ENCODE results near the gene C3orf20. TPM values are rescaled to one million over a fixed set of nuclear protein-coding genes. Genes with fewer than 3 reads are reported as not detected.

C3orf20 gene
- not detected in 2 replicates for total RNA-seq
- 0.05 TPM for polyA plus RNA-seq (2012)

DNA sequence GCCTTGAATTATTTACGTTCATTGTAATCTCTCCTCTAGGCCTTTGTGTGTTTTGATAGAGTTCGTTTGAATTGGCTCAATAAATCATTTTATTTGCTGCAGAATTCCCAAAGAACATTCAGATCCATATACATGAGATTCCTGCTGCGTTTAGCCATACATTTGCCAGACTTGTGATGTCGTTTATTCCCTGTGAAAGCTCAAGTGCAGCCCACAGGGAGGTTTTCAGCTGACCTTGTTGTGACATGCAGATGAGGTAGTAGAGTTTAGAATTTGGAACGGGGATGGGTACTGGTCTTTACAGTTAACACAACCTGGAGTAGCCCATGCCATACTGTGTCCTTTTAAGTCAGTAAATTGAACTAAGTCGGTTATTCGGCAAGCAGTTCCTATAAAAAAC lies at the start of gene C3orf20:
TSS of gene C3orf20 (plus strand) at position 301 of the 400 bp plus-strand sequence. CDS start 7,573 bp downstream, outside the sequence.
- DNase-seq (ENCODE audit: low read depth), result no peak

GRCh38 chr3:14625443-14625842 lies 49.5 kb upstream of the C3orf20 start:
- DNase-seq (ENCODE audit: low read depth), result no peak

- DNase-seq (ENCODE audit: low read depth), result no peak
Observed at GRCh38 chr3:14627815-14628214, 47.1 kb upstream of the C3orf20 start.

DNA sequence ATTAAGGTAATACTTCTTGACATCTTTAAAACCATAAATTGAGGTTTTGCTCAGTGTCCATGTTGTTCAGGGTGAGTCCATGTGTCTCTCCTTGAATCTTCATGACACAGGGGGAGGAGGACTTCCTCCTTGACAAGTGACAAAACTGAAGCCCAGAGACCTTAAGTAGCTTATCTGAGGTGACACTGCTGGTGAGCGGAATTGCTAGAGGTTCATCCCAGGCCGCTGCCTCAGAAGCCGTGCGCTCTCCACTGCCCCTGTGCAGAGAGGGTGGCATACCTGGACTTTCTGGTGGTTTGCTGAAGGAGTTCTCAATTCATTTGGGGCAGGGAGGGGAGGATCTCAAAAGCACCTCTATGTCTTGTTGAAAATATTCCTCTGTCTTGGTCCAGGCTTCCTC lies 46.5 kb upstream of the C3orf20 start:
- no peak for DNase-seq (ENCODE audit: low read depth)

GRCh38 chr3:14630404-14631100 lies 44.4 kb upstream of the C3orf20 start:
- no peak for DNase-seq (ENCODE audit: low read depth)

- no peak for DNase-seq (ENCODE audit: low read depth)
Observed at GRCh38 chr3:14631101-14631497, 43.8 kb upstream of the C3orf20 start.

DNA sequence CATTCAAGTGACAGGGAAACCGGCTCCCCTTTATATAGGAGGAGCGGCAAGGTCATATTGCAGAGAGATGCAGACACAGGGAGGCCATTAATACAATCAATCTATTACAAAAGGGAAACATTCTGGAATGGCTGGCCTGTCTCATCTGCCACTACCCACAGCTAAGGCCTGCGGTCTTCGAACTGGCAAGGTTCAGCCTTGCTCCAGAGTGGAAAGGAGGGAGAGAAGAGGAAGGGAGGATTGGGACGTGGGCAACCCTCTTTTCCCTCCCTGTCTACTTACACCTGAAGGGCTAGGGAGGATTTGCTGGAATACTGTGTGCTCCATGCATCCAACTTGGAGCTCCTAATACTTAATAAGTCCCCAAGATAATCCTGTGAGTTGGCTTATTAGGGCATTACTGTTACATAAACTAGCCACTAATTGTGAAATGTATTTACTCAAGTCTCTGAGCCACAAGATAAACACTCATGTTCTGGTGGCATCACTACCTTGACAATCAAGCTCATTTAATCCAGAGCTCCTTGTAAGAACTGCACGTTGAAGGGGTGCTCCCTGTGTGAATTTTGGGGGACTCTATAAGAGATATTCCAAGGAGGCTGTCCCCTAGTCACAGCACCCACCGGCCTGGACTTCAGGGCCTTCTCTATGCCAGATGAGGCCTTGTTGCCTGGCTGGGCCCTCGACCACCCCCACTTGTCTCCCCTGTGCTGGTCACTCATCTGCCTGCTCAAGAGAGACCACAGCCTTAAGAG lies 43.1 kb upstream of the C3orf20 start:
- no peak for DNase-seq (ENCODE audit: low read depth)

GRCh38 chr3:14632442-14632930 lies 42.5 kb upstream of the C3orf20 start:
- DNase-seq (ENCODE audit: low read depth), result no peak

- no peak for DNase-seq (ENCODE audit: low read depth)
Observed at GRCh38 chr3:14633417-14633816, 41.5 kb upstream of the C3orf20 start.

DNA sequence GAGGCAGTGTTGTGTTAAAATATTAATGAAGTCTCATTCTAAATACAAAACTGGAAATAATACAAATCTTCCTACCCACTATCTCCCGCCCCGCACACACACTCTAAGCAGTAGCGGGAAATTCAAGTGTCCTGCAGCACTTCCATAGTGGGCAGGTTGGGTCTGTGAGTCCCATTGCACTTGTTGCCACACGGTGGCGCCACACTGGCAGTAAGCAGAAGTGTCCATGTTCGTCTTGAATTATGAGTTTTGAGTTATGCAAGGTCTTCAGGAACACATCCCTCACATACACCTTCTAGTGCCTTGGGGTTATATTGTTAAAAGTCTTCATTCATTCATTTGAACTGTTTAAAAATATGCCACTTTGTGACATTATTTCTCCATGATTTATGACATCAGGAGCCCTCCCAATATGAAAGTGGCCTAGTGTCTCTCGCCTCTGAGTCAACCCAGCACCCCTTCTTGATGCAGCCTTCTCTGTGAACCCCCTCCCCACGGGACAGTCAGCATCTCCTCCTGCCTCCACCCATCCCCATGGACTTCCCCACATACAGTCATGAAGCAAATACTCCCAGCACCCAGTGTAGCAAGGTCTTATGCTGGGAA lies 41.0 kb upstream of the C3orf20 start:
- peak; percentile 34 for DNase-seq (ENCODE audit: low read depth)

DNA sequence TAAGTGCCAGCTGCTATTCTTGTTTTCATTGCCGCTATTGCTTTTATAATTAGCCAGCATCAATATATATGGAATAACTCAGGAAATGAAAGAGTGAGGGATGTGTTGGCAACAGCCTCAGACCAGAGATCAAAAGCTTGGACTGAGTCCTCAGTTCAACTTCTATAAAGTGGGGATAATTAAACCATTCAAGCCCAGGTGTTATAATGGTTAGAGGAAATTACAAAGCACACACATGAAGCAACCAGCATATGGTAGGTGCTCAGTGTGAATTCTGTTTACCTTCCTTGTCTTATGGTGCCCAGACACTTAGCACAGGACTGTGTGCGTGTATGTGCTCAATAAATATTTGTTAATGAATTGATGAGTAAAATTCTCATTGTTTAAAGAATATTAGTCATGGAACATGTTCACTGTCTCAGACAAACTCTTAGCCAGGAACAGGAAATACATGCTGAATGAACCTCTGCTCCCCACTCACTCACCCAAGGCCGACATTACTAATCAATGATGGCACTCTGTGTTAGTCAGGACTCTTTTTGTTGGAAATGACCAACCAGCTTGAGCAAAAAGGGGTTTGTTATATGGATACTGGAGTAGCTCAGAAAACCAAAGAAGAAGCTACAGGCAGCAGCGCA lies 40.1 kb upstream of the C3orf20 start:
- DNase-seq (ENCODE audit: low read depth), result no peak

GRCh38 chr3:14636496-14637087 lies 38.3 kb upstream of the C3orf20 start:
- DNase-seq (ENCODE audit: low read depth), result no peak

GRCh38 chr3:14640157-14640562 lies 34.8 kb upstream of the C3orf20 start:
- no peak for DNase-seq (ENCODE audit: low read depth)

DNA sequence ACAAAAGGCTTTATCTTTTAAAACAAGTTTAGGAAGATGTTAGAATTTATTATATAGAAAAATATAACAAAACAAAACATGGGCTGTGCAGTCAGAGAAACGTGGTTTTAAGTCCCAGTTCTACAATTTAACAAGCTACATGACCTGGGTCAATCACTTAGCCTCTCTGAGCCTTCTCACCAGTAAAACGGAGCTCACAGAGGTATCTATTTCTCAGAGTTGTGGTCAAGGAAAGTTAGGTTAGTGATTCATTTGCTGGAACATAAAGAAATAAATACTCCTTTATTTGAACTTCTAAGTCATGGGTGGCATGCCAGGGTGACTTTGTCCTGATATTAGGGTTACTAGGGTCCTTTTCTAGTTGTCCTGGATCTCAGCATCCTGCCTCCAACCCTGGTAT lies 34.2 kb upstream of the C3orf20 start:
- DNase-seq (ENCODE audit: low read depth), result no peak

DNA sequence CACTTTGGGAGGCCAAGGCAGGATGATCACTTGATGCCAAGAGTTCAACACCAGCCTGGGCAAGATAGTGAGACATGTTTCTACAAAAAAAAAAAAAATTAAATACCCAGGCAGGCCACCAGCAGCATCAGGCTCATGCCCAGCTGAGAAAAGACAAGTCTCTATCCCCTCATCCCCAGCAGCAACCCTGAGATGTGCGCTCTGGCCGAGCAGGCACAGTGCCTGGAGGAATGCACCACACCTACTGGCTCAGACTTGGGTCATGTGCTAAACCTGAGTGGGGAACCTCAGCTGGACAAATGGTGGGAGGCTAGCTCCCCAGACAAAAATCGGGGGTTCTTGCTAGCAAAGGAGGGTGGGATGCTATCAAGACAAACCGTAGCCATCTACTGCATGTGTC lies 33.6 kb upstream of the C3orf20 start:
- DNase-seq (ENCODE audit: low read depth), result no peak

- no peak for DNase-seq (ENCODE audit: low read depth)
Observed at GRCh38 chr3:14645453-14645852, 29.5 kb upstream of the C3orf20 start.

GRCh38 chr3:14646131-14646573 lies 28.8 kb upstream of the C3orf20 start:
- no peak for DNase-seq (ENCODE audit: low read depth)

DNA sequence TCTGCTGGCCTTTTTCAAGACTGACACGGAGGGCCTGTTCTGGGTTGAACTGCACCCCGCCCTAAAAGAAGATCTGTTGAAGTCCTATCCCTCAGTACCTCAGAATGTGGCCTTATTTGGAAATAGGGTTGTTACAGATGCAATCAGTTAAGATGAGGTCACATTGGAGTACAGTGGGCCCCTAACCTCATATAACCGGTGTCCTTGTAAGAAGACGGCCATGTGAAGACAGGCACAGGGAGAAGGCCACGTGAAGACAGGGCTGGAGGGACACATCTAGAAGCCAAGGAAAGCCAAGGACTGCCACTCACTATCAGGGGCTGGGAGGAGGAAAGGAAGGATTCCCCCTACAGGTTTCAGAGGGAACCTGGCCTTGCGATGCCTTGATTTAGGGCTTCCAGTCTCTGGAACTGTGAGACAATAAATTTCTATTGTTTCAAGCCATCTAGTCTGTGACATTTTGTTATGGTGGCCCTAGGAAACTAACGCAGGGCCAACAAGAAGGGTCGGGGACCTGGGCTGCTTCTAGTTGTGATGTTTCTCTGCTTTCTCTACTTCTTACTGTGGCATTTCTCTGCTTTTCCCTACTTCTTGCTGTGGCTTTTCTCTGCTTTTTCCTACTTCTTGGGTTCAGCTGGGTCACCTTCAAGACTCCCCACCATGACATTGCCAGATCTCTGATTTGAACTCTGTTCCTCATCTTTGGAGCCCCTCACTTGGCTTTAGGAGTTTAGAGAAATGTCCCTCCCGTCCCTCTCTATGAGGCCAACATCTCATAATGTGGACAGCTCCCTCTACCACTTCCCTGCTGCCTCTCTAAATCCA lies 28.1 kb upstream of the C3orf20 start:
- no peak for DNase-seq (ENCODE audit: low read depth)

DNA sequence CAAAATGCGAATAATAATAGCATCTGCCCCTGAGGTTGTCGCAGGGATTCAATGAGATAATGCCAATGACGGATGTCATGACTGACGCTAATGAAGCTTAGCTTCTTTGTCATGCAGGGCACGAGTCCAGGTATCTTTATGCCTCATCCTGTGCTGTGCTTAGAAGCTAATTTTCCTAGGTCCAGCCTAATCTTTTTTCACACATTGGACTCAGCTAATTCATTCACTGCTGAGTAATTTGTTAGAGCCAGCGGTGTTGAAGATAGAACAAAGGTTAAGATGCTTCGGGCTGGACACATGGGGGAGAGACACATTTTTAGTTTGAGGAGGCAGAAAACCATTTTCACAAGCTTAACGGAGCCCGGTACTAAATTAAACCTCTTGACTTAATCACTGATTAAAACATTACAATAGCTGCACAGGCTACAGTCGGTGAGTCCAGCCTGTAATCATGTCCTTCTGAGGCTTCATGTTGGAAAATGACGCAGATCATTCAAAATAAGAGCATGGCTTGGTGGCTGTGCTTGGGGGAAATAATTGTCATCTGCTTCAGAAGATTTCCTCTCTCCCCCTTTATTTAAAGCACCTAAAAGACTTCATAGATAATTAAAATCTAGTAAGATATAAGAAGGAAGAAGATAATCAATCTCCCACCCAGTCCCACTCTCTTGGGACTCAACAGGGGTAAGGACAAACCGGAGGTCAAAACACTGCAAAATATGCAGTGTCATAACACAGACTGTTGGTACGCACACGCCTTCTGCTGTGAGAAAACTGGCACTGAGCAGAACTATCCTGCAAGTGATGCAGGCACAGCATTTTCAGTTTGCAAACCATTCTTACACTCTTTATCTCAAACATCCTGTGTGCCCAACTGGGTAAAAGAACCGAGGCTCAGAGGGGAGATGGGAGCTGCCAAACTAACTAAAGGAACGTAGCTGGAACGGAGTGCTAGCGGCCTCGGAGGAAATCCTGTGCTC lies 26.7 kb upstream of the C3orf20 start:
- DNase-seq (ENCODE audit: low read depth), result peak; percentile 26

All from myocyte (in vitro differentiated cells).